Hindlimb muscle (tissue), 1 donor: ENCODE data around the gene PMS1. TPM values are rescaled to one million over a fixed set of nuclear protein-coding genes. Genes with fewer than 3 reads are reported as not detected.
"Not testable (repeated sequence)": the region's sequence is repeated elsewhere in the genome, so short reads cannot be mapped to it uniquely, and the experiment has no call there.

Source experiments
- DNase-seq: peaks from one replicate; pipeline ENCODE4 v3.0.0-alpha.2; 2013
- polyA plus RNA-seq: library from polyadenylated mRNA; unstranded; fragments of 120-200 nt; gene quantifications from one replicate; pipeline ENCODE4 v1.2.1, GENCODE V29; 2013; ENCODE audit not compliant: insufficient read length

PMS1 gene
- polyA plus RNA-seq, 1 donor: 24.4 TPM

DNA sequence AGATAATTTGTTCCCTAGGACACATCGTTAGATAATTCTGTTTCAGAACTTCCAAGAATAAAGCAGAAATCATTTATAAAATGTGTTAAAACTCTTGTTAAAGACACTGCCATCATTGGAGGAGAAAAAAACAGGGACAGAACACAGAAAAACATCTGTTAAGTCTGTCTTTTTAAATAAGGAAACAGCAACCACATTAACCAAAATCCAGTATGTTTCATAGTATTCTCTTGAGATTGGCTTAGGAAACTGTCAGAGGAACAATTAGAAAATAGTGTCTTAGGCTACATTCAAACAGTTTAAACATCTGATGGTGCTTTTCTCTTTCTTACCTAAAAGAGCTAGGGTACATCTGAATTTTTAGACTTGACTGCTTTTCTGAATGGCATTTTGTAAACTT lies 81.6 kb downstream of the PMS1 start:
- no peak for DNase-seq

DNA sequence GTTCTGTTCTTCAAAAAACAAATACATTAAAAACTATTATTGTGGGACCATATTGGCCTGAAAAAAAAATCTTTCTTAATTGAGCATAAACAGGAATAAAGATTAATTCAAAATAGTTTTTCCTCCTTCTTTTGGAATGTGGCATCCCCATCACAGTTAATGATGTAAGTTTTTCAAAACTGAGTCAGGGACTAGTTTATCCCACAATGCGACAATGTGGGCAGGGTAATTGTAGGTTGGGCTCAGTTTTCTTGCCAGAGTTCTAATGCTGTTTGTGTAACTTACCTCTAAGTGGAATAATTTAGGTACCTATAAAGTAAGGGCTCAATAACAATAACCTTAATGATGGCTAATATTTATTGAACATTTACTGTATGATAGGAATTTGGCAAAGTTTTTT lies 82.0 kb downstream of the PMS1 start:
- no peak for DNase-seq

DNA sequence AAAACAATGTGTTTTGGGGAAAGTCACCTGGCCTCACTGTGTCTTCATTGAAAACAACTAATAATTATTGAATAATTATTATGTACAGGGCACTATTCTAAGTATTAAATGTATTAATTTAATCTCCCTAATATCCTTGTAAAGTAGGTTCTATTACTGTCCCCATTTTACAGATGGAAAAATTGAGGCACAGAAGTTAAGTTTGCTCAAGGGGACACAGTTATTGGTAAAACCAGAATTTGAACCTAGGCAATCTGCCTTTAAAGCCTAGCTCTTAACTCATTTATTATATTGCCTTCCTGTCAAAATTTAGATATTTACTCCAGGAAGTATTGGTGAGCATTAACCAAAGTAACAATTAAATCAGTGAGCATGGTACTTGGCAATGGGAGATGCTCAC lies 84.6 kb downstream of the PMS1 start:
- no peak for DNase-seq

DNA sequence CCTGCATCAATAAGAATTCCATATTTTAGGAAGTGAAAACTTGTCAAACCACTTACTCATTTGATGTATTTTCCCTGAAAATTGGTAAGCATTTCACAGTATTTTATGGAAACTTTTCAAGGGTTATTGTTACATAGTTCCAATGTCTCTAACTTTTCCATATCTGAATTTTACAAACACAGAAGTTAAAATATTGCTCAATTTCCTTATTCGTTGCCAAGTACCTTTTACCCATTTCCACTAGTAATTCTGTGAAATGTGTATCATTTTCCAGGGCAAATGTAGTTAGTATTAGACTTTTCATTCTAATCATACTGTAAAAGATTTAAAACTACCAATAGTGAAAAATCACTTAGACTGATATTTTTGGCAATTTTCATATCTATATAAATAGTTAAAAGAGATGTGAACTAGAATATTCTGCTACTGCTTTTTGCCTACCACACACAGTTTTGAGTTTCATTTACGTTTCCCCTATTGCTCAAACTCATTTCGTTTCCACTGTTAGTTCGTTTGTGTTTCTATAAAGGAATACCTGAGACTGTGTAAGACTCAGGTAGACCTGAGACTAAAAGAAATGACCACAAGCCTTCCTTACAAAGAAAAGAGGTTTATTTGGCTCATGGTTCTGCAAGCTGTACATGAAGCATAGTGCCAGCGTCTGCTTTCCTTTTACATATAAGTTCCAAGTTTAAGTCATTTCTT lies 86.3 kb downstream of the PMS1 start:
- no peak for DNase-seq

DNA sequence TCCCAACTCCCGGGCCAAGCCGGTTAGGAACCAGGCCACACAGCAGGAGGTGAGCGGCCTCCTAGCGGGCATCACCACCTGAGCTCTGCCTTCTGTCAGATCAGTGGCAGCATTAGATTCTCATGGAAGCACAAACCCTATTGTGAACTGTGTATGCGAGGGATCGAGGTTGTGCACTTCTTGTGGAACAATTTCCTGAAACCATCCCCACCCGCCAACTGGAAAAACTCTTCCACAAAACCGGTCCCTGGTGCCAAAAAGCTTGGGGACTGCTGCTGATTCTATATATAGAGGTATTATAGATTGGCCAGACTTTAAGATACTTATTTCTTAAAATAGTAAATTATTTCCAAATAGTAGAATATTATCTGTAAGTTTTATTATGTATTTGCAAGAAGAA lies 89.4 kb downstream of the PMS1 start:
- DNase-seq: no peak

DNA sequence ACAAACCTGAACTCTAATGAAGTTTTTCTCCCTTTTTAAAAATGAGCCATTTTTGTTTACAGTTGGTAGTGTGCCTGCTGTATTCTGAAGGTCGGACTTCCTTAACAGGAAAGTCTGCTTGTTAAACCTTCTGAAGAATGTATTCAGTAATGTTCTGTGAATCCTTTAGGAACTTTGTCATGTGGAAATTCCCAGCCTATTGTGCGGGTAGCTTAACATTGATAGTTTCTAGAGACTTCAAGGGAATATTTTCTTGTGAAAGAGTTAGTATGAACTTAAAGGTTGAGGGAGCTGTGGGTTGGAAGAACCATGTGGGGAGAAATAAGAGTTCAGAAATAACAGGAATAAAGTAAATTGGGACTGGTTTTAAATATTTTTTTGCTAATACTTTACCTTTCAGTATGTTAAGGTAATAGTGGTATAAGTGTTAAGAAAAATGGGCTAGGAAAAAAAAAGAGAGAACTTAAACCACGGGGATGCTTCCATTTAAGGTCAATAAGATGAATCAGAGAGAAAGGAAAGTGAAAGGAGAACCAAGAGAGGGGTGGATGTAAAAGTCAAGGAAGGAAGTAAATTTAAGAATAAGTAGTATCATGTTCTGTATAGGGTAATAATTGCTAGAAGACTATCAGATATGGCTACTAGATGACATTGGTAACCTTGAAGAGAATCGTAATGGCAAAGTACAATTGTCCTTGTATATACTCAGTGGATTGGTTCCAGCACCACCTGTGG lies 90.5 kb downstream of the PMS1 start:
- no peak for DNase-seq

DNA sequence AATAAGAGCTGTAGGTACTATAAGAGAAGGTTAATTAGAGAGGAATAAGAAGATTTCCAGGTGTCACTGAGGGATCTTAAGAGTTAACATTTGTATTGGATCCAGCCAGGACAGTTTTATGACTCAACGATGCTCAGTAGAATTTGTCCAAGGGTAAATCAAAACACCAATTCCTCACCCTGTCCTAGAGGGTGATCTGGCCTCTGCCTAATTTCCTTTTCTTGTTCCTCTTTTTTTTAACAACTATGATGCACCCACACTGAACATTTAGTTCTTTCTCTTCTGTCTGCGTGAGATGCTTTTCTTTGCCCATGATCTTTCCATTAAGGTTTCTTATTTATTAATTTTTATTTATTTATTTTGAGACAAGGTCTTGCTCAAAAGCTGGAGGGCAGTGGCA lies 92.0 kb downstream of the PMS1 start:
- no peak for DNase-seq

DNA sequence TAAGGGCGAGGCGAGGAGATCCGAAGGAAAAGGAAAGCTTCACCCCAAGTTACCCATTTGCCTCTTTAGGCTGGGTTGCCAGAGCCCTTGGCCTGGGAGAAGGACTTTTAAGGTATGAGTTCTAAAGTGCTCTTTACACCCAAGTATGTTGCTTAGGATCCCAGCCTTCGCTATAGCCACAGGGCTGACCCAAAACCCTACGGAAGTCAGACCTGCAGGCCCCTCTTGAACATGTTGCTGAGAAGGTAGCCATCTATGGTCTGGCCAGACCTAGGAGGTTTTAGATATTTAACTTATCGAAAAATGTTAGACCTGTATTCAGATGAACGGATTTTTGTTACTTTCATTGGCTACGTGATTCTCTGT lies 95.4 kb downstream of the PMS1 start:
- no peak for DNase-seq

DNA sequence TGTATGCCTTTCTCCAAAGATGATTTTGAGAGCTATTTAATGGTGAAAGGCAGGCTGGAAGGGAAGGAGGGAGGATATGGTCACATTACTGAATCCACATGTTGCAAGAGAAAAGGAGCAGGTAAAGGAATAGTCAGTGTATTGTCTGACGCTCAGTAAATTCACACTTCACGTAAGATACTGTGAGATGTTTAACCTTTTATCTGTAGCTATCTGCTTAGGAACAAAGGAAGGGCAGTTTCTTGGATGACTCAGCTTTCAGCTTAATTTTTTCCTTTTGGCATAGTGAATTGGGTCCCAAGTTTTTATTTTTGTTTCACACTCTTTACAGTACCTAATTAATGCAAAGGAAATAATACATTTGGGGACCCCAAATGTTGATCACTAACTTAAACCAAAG lies 96.2 kb downstream of the PMS1 start:
- DNase-seq: no peak

DNA sequence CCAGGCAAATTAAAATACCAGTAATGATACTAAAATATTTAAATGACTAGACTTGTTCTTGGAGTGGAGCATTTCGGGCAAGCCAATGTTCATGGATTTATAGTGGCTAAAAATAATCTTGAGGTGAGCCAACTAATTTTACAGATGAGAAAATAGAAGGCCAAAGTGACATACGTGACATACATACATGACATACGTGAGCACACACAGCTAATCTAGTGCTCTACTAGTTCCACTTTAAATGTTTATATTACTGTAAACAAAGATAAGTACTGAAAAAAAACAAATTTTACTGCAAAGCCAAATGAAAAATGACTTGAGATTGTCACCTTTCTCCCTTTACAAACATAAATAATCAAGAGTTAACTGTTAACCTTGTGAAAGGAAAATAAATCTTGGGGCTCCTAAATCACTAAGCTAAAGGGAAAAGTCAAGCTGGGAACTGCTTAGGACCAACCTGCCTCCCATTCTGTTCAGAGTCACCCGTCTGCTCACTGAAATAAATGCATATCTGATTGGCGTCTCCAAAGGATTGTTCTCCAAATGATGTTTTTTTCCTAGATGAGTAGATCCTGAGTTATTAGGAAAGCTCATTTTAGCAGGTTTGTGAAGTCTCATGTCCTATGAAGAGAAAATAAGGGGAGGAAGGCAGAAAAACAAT lies 96.7 kb downstream of the PMS1 start:
- DNase-seq: no peak

DNA sequence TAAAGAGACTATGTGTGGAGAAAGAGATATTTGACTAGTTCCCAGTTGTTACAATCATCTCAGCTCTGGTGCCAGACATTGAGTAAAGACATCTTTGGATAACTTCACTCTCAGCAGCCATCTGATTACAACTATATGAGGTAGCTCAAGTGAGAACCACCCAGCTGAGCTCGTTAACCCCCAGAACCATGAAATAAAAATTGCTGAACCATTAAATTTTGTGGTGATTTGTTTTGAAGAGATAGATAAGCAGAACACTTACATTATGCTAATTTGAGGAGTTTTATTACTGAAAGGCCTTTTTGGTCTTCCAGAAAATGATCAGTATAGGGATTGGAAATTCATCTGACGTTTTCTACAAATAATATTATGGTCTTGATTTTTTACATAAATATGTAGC lies 101.1 kb downstream of the PMS1 start:
- DNase-seq: no peak

DNA sequence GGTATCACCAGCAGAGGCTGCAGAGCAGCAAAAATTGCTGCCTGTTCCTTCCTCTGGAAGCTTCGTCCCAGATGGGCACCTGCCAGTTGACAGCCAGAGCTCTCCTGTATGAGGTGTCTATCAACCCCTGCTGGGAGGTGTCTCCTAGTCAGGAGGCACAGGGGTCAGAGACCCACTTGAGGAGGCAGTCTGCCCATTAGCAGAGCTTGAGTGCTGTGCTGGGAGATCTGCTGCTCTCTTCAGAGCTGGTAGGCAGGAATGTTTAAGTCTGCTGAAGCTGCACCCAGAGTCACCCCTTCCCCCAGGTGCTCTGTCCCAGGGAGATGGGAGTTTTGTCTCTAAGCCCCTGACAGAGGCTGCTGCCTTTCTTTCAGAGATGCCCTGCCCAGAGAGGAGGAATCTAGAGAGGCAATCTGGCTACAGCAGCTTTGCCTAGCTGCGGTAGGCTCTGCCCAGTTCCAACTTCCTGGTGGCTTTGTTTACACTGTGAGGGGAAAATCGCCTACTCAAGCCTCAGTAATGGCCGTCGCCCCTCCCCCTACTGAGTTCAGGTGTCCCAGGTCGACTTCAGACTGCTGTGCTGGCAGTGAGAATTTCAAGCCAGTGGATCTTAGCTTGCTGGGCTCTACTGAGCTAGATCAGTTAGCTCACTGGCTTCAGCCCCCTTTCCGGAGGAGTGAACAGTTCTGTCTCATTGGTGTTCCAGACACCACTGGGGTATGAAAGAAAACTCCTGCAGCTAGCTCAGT lies 108.5 kb downstream of the PMS1 start:
- DNase-seq: not testable (repeated sequence)

DNA sequence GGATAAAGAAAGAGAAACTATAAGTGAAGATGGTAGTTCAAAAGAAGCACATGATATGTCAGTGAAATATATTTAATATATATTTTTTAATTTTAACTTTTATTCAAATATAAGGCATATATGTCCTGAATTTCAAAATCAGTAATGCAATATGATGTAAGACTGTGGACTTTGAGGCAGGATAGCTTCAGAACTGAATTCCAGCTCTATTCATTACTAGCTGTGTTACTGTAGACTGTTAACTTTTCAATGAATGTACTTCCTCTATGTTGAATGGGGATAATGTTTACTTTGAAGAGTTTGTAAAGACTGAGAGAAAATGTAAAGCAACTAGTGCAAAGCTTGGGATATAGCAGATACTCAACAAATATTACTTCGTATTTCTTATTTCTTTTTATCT lies 112.6 kb downstream of the PMS1 start:
- DNase-seq: no peak

DNA sequence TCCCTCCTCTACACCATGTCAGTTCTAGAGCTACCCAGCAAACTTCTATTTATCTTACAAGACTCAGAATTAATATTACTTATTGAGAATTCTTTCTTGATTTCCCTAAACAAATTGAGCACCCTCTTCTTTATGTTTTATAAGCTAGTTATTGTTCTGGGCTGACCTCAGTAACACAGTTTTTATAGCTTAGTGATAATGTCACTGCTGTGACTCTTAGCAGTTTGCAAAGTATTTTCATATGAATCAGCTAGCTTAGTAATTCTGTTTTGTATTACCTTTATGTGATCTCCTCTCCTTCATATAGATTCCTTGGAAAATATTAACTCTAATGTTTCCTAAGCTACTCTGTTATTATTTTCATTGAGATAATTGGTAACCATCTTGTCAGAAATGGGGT lies 114.9 kb downstream of the PMS1 start:
- no peak for DNase-seq

DNA sequence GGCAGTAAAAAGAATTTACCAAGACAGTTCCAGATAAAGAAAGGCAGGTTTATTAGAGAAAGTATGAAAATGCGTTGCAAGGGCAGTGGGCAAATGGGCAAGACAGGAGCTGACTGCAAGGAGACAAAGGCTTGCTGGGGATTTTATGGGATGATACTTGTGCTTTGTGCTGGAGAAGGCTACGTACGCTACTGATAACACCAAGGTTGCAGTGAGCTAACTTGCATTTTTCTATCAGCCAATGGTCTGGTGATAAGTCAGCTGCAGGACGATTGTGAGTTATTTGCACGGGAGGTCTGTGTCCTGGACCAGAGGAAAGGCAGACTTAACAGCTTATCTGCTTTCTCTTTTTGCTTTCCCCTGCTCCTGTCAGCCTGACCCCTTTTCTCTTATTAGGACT lies 116.5 kb downstream of the PMS1 start:
- DNase-seq: no peak

DNA sequence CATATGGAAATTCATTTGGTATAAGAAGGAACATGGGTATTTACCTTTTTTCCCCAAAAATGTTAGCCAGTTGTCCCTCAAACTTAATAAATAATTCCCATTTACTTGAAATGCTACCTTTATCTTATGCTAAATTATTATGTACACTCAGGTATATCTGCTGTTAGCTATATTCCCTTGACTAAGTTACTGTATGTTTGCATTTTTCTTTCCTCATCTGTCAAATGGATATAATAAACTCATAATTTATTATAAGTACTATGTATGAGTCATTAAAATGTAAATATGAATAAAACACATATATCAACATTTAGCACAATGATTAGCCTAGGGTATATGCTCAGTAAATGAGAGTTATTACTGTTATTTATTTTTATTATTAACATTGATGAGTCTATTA lies 117.4 kb downstream of the PMS1 start:
- no peak for DNase-seq

DNA sequence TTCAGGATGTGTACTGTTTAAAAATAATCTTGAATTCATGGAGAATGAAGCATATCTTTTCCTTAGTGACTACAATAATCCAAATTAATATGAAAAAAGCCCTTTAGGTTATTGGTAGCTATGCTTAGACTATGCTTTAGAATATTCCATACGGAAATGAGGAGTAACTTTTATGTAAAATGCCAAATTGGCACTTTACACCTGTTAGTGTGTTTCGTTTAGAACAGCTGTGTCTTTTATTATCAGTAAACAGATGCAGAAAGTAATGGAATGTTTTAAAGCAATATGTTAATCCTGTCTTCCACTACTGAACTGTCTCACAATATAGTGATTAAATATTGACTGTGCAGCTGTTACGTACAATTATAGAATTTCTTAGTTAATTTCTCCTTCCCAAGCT lies 129.6 kb downstream of the PMS1 start:
- DNase-seq: no peak

DNA sequence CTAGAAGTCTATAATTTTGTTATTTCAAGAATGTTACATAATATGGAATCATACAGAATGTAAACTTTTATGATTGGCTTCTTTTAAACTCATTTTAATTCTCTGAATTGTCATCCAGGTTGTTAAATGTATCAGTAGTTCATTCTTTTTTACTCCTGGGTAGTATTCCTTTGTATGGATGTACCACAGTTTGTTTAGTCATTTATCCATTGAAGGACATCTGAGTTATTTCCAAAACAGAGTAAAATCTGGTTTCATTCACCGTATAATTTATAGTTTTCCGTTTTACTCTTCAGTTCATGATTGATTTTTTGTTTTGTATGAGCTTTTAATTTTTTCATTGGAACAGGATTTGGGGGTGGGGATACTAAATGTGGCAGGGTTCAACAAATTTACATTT lies 132.4 kb downstream of the PMS1 start:
- DNase-seq: no peak

Other genes with a start within 250 kb of the PMS1 start
- gene SLC40A1, start 203.7 kb upstream of the PMS1 start, polyA plus RNA-seq: 42.2 TPM
- gene ASNSD1, start 123.0 kb upstream of the PMS1 start, polyA plus RNA-seq: 35.2 TPM
- 5.6 TPM for gene ANKAR, start 109.8 kb upstream of the PMS1 start, polyA plus RNA-seq
- gene OSGEPL1, start 21.7 kb upstream of the PMS1 start, polyA plus RNA-seq: 12.9 TPM
- gene ORMDL1, start 111 bp upstream of the PMS1 start, polyA plus RNA-seq: 52.1 TPM